HL-60 (cell line): ENCODE results near the gene KMT5B.

ENCODE experiments used
- DNase-seq, 2 experiments: peaks; one replicate each; pipeline ENCODE4 v3.0.0-alpha.2; 2010 to 2020; ENCODE audit warnings: low read depth in 1 of 2, low spot score in 1 of 2
- H3K27ac ChIP-seq: fragments of 250-450 bp; sonication (Bioruptor Pico); replicated peaks from 2 replicates; pipeline ENCODE4 v1.5.1; 2020; ENCODE audit warnings: mild to moderate bottlenecking, moderate library complexity
- H3K27me3 ChIP-seq: fragments of 250-450 bp; sonication (Bioruptor Pico); 2 replicates; pipeline ENCODE4 v1.5.1; 2021; ENCODE audit warnings: mild to moderate bottlenecking, moderate library complexity; ENCODE audit not compliant: insufficient read depth, poor library complexity, severe bottlenecking
- H3K4me3 ChIP-seq: replicated peaks from 2 replicates; pipeline ENCODE4 v1.5.1; 2011; ENCODE audit warnings: mild to moderate bottlenecking, control low read depth, low read length; ENCODE audit not compliant: insufficient read depth
- GABPA ChIP-seq: IDR thresholded peaks from 2 replicates; pipeline ENCODE4 v1.6.1; 2012; ENCODE audit warnings: low read depth
- POLR2AphosphoS5 ChIP-seq: IDR thresholded peaks from 2 replicates; pipeline ENCODE4 v1.6.1; 2012; ENCODE audit warnings: low read depth
- SPI1 ChIP-seq: IDR thresholded peaks from 2 replicates; pipeline ENCODE4 v1.6.1; 2012; ENCODE audit warnings: low read depth, mild to moderate bottlenecking, borderline replicate concordance
- TF ChIP-seq, protein P1 (sequence below): IDR thresholded peaks from one replicate; pipeline ENCODE4 v1.5.1; 2011; ENCODE audit warnings: low read length, control low read depth, inconsistent platforms; ENCODE audit not compliant: insufficient read depth
- TF ChIP-seq, protein P2 (sequence below): IDR thresholded peaks from 2 replicates; pipeline ENCODE4 v1.6.1; 2012; ENCODE audit warnings: low read depth; ENCODE audit not compliant: insufficient replicate concordance

KMT5B gene

DNA sequence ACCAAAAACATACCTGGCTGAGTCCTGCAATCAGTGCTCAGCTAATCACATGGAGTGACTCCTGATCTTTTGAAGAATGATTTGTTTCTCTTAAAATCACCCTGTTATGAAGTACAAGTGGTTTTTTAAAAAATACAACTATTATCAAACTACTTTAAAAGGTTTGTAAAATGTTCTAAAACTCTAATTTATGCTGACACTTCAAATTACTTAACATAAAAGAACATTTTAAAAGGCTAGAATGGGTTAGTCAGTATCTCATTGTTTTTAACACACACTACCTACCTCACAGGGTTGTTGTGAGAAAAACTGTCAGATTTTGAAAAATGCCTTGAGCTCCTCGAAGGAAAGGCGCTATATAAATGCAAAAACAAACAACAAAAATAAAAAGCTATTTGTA is 33.2 kb downstream of the KMT5B start:
- no peak for DNase-seq
- Histone ChIP-seq H3K27ac (no peak overlapping the region), H3K27me3 (no peaks in the 10 kb centered on the region), H3K4me3 (no peak overlapping the region)
- TF ChIP-seq GABPA (no peak), POLR2AphosphoS5 (no peak), SPI1 (no peak)
- TF ChIP-seq, protein P1, sequence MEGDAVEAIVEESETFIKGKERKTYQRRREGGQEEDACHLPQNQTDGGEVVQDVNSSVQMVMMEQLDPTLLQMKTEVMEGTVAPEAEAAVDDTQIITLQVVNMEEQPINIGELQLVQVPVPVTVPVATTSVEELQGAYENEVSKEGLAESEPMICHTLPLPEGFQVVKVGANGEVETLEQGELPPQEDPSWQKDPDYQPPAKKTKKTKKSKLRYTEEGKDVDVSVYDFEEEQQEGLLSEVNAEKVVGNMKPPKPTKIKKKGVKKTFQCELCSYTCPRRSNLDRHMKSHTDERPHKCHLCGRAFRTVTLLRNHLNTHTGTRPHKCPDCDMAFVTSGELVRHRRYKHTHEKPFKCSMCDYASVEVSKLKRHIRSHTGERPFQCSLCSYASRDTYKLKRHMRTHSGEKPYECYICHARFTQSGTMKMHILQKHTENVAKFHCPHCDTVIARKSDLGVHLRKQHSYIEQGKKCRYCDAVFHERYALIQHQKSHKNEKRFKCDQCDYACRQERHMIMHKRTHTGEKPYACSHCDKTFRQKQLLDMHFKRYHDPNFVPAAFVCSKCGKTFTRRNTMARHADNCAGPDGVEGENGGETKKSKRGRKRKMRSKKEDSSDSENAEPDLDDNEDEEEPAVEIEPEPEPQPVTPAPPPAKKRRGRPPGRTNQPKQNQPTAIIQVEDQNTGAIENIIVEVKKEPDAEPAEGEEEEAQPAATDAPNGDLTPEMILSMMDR: no peak
- TF ChIP-seq, protein P2, sequence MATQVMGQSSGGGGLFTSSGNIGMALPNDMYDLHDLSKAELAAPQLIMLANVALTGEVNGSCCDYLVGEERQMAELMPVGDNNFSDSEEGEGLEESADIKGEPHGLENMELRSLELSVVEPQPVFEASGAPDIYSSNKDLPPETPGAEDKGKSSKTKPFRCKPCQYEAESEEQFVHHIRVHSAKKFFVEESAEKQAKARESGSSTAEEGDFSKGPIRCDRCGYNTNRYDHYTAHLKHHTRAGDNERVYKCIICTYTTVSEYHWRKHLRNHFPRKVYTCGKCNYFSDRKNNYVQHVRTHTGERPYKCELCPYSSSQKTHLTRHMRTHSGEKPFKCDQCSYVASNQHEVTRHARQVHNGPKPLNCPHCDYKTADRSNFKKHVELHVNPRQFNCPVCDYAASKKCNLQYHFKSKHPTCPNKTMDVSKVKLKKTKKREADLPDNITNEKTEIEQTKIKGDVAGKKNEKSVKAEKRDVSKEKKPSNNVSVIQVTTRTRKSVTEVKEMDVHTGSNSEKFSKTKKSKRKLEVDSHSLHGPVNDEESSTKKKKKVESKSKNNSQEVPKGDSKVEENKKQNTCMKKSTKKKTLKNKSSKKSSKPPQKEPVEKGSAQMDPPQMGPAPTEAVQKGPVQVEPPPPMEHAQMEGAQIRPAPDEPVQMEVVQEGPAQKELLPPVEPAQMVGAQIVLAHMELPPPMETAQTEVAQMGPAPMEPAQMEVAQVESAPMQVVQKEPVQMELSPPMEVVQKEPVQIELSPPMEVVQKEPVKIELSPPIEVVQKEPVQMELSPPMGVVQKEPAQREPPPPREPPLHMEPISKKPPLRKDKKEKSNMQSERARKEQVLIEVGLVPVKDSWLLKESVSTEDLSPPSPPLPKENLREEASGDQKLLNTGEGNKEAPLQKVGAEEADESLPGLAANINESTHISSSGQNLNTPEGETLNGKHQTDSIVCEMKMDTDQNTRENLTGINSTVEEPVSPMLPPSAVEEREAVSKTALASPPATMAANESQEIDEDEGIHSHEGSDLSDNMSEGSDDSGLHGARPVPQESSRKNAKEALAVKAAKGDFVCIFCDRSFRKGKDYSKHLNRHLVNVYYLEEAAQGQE: no peak

DNA sequence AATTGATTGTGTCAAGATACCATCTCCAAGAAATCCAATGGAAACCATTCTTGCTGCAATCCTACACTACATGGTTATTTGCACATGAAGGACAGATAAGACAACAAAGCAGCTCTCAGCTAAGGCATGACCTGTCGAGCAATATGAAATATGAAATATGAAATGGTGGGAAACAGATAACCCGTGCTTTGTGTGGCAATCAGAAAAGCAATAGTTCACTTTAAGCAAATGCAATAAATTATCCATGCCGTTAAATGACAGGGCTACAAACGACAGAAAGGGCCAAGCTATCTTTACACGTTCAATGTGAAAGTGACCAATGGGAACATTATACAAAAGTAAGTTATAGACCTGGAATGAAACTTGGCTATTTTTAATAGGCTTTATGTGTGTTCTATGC is 35.2 kb downstream of the KMT5B start:
- TF ChIP-seq, protein P1: no peak
- TF ChIP-seq GABPA (no peak), SPI1 (no peak), POLR2AphosphoS5 (no peak)
- TF ChIP-seq, protein P2: no peak
- Histone ChIP-seq H3K27me3 (no peaks in the 10 kb centered on the region), H3K27ac (no peak overlapping the region), H3K4me3 (no peak overlapping the region)
- DNase-seq: no peak

DNA sequence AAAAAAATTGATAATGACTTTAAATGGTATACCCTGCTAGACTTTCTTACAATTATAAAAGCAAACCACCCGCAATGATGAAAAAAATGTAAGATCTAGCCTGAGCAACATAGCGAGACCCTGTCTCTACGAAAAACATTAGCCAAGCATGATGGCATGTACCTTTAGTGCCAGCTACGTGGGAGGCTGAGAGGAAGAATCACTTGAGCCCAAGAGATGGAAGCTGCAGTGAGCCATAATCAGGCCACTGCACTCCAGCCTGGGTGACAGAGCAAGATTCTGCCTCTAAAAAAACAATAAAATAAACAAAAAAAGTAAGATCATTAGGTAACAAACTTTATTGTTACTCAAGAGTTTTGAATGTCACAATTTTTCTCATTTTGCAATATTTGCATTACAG is 39.2 kb downstream of the KMT5B start:
- TF ChIP-seq, protein P1: no peak
- TF ChIP-seq GABPA: no peak
- no peak for TF ChIP-seq SPI1
- TF ChIP-seq, protein P2: no peak
- TF ChIP-seq POLR2AphosphoS5: no peak
- H3K27ac ChIP-seq: no peak overlapping the region
- H3K4me3 ChIP-seq: no peak overlapping the region
- no peak for DNase-seq
- H3K27me3 ChIP-seq: no peaks in the 10 kb centered on the region
